Left renal pelvis (tissue), 4 donors: ENCODE measurements around the gene TCF7L1. TPM values are rescaled to one million over a fixed set of nuclear protein-coding genes. Genes with fewer than 3 reads are reported as not detected.
A peak's percentile ranks its signal among the peaks of the same experiment; 100 is the strongest.

Experiments used
- DNase-seq, 4 donors: peaks; one replicate each; pipeline ENCODE4 v3.0.0-alpha.2; 2013; ENCODE audit warnings: low read depth in 4 of 4, low spot score in 3 of 4
- polyA plus RNA-seq, 4 donors: library from polyadenylated mRNA; unstranded; fragments of 120-200 nt; gene quantifications; one replicate each; pipeline ENCODE4 v1.2.1, GENCODE V29; 2013; ENCODE audit not compliant: insufficient read length in 4 of 4

TCF7L1 gene
- polyA plus RNA-seq, 4 donors, result 46.8 to 61.0 (median 56.5) TPM

DNA sequence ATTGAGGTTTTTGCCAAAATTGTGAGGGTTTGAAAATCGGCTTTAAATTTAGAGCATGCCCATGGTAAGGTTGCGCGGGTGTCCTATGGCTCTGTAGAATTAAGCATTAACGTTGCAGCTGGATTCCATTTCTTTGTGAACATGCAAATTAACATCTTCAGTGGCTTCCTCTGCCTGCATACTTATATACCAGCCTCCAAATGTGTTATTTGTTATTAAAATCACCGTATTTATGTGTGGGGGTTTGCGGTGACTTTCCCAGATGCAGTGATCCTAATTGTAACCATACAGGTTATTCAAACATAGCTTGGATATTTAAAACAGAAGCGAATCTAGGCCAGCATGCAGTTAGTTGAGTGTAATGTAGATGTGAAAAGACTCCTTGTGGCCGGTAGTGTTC is 114.4 kb downstream of the TCF7L1 start:
- DNase-seq, result no peak

DNA sequence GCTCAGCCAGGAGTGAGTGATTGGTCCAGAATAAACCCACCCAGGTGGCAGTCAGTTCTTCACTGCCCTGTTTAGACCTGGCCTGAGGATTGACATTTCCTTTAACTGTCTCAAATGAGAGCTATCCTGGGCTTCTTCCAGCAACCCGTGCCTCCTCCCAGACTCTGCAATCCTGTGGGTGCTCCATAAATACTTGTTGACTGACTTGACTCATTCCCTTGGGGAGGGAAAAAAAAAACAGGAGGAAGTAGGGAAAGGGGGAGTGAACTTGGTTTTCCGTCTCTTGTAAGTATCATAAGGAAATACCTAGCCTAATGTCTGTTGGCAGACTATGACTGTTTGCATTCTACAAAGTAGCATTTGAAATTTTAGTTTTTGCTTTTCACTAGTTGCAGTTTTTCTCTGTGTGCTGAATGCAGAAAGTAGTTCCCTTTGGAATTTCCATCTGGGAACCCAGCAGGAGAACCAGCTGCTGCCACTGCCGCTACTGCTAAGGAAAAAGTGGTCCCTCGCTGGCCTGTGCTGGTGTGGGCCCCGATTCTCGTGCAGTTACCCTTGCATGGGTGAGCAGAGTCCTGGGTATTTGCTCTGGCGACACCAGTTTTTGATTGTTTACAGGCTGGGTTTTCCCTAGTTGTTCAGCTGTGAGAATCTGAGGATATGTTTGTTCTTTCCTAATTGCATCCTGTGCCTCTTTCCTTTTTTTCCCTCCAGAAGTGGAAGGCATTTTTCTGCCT is 115.7 kb downstream of the TCF7L1 start:
- DNase-seq, result no peak

DNA sequence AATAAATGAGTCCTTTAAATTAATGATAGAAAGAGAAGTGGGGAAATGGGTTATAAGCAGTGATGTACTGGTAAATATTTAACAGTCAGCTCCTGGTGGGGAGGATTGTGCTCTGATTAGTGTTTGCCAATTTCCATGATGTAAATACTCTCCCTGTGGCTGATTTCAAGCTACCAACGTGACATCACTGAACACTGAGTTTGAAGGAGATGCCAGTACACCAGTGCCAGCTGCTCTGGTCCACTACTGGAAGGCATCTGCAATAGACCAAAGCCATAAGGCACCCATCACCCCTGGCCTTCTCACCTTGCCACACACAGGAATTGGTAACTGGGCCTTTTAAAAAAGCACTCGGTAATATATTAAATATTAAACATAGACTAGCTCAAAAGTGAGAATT is 116.9 kb downstream of the TCF7L1 start:
- no peak for DNase-seq

DNA sequence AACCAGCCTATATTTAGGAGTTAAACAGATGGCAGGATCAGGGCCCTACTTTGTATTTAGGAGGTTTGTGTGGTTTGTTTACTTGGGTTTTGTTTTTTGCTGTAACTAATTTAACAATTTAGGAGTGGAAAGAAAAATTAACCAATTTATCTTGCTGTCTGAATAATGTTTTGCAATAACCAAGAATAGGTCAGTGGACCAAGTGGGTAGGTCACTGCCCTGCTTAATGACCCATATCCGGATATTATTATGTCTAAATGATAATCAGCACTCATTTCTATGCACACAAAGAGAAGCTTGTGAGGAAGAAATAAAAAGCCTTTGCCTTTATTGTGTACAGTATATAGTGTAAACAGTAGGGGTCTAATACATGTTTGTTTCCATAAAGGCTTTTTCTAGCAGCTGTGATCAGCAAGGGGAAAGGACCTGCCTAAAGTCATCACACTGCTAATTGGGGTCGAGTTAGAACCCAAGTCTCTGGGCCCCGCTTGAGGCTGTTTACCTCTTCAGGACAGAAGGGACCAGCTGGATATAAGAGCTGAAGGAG is 118.0 kb downstream of the TCF7L1 start:
- DNase-seq, result no peak

DNA sequence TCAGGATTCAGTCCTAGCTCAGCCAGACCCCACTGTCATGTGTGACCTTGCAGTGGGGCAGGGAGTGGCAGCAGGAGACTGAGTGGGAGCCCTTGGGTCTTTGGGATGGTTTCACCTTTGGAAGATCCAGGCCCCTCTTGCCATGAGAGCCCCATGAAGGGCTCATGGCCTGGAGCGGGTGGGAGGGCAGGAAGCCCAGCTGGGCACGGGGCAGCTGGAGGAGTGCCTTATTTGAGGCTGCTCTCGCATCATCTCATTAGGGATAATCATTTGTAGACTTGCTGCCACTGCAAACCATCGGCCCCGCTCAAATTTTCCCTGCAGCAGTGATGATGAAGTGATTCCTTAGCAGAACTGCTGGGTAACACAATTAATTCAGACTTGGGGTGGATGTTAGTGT is 120.7 kb downstream of the TCF7L1 start:
- DNase-seq, result no peak

DNA sequence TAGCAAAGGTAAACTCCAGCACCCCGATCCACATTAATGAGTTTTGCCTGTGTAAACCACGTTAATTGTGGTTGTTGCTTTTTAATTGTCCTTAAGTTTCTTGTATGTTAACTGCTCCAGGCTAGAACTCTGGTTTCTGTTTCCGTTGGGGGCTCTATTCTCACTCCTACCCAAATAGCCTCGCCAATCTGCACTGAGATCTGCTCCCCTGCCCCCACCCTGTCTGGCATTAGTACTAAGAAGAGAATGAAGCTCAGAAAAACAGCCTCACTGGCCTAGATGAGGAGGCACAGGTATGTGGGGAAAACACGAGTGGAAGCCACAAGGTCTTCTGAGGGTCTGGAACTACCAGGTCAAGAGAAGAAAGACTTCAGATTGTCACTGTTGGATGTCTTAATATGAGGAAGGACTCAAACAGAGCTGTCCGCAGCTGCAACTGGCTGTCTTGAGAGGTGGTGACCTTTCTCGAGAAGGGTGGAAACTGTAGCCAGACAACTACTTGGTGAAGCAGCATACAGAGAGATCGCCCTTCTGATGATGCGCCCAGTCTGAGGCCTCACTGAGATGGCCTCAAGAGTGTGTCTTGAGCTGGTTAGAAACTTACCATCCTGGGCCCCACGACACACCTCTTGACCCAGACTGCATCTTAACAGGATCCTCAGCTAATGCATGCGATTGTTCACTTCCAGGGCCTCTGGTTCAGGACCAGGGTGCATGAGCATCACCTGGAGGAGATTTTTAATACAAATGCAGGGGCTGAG is 121.5 kb downstream of the TCF7L1 start:
- DNase-seq, result no peak

DNA sequence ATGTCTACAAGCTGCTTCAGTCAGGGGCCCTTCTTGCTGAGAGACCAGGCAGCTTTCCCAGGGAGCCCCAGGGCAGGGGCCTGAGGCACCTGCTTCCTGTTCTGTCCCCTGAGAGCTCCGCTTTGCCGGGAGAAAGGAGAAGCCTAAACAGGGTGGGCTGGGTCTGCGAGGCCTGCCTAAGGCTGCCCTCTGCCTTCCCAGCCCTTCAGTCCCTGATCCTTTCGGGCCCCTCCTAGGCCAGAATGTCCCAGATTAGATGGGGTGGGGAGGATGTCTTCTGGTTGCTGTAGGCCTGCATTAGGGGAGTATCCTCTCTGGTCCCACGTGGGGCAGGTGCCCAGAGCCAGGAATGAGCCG is 122.2 kb downstream of the TCF7L1 start:
- no peak for DNase-seq

DNA sequence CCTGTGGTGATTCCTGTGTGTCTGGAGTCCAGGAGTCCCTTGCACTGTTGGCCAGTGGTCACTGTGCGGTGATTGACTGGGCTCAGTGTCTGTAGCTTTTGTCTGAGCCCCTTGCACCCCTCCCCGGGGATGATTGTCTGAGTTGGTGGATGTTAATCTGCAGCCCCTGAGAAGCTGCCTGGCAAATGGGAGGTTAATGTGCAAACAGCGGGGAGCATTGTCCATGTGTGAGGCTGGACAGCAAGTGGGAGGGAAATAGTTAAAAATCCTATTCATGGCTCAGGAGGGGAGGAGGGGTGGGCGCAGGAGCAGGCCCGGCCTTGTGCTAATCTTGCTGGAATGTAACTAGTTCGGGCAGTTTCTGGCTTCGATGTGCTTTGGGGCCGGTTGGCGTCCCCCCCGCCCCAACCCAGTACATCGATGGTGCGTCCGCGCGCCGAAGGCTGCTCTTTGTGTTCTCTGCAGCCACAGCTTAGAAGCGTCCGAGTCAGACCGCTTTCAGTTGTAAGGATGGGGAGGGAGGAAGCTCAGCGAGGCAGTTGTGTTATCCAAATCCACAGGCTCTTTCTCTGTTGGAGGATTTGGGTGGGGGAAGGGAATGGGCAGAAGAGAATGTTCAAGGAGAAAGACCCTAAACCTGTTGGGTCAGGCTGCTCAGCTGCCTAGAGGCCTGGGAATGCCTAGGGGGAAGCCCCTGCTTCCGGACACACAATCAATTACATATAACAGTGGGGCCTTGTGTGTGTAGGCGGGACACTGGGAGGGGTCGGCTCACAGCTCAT is 122.8 kb downstream of the TCF7L1 start:
- peak in 3 of 4 donors; percentile 59 to 66 (median 65) for DNase-seq

DNA sequence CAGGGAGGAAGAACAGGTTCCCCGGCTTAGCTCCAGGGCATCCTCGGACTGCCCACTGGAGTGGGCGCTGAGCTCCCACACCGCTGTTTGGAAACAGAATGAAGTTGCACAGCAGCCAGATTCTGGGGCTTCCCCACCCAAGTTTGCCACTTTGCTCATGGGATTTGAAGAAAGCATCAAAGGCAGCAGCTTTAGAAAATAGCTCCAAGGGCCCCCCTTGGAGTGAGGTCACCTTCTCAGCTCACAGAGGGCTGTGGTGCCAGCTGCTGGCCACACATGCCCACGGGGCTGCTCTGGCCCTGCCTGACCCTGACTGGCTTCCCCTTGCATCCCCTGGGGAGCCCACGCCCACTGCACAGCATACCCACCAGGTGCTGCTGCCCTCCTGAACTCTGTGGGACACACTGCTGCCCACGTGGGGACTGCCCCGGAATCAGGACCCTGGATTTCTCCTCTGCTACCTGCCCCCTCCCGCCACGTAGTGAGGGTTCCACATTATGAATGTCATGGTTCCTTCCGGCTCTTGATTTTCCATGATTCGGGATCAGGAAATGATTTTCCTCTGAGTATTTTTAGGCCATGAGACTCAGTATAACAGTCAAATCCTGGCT is 124.3 kb downstream of the TCF7L1 start:
- no peak for DNase-seq

DNA sequence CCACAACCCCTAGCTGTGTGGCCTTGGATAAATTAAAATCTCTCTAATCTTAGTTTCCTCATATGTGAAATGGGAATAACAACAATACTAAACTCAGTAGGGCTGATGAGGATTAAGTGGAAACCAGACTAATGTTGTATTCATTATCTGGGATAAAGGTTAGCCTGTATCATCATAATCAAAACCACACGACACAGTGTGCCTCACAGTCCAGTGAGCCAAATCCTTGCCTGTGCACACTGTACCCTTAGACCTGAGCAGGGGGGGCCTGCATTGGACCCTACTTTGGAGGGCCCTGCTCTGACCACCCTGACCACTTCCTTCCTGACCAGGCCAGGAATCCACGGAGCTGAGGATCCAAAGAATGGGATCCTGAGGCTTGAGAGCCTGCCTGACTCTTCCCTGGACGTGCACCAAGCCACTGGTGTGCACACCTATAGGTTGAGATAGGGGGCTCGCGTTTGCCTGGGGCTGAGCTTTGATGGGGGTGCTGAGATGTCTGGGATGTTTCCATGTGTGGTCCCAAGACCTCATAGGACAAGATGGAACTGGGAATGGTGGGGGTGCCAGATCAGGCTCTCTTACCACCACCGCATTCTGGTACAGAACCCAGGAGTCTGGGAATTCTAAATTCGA is 124.9 kb downstream of the TCF7L1 start:
- no peak for DNase-seq

DNA sequence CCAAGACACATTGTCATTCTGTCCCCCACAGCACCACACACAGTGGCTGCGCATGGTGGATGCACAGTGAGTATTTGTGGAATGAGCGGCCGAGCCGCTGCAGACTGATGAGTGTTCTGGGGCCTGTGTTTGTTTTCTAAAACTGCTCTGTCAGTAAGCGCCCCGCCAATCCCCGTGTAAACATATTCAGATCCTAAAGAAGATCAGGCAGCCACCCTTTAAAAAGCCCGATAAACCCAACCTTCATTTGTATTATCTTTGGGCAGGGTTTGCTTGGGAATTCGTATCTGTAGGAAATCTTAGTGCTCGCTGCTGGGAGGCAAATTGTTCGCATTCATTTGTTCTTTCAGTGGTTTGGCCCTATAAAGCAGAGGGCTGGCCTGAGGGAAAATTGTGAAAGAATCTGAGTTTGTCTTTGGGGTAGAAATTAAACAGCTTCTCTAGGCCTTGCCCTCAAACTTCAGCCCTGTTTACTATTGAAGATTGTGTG is 126.0 kb downstream of the TCF7L1 start:
- DNase-seq, result no peak

DNA sequence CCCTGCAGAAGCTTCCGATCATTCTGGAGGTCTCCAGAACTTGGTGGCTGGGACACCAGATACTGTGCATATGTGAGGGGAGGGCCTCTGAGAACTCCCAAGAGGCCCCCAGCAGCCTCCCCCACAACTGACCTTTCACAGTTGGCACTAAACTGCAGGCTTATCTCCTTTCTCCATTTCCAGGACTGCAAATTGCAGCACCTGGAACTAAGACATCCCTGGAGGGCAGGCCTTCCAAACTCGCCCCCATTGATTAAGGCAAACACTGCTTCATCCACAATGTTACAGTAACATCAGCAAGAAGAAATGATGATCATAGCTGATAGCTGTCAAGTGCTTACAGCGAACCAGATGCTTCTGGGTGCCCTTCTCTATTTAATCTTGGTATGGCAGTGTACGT is 126.7 kb downstream of the TCF7L1 start:
- no peak for DNase-seq

DNA sequence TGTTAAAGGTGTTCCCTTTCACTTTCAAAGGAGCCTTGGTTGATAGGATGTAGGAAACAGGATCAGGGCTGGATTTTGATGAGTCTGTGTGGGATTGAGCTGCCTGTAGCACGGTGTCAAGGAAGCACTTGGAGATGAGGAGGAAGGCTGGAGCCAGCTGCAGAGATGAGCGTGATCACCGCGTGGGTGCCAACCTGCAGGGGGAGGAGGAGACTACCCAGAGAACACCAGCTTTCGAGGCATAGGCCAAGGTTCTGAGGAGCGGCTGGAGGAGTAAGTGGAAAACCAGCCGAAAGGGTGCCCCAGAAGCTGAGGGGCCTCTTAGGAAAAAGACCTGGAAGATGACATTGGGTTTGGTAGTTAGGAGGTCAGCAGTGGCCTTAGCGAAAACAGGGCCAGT is 130.4 kb downstream of the TCF7L1 start:
- DNase-seq, result no peak

DNA sequence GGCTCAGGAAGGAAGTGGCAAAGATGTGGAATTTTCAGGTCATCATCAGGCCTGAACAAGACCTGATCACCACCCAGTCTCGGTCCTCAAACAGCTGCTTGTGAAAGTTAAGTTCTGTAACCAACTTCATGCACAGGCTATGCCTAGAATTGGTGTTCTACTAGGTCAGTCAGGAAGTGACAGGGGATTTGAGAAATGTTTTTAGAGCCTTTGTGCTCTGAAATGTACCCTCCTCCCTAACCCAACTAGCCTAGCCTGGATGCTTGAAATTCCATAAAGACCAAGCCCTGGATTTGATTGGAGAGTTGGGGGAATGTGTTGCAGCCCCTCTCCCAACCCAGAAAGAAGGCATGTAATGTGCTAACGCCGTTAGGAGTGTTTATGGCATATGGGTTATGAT is 131.3 kb downstream of the TCF7L1 start:
- no peak for DNase-seq

DNA sequence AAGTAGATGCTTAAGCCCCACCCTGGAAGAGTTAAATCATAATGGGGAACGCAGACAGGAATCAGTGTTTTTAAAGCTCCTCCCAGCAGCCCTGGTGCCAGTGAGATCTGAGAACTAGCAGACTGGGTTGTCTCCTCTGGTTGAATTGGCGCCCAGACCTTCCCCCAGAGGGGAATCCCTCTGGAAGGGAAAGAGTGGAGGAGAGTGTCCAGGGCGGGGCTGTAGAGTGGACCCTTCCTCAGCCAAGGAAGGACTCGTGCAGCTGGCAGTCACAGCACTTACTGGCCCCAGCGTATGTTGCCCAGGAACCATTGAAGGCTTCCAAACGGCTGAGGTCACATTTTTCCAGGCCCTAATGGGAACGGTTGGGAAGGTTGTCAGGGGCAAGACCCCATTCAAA is 132.1 kb downstream of the TCF7L1 start:
- no peak for DNase-seq

DNA sequence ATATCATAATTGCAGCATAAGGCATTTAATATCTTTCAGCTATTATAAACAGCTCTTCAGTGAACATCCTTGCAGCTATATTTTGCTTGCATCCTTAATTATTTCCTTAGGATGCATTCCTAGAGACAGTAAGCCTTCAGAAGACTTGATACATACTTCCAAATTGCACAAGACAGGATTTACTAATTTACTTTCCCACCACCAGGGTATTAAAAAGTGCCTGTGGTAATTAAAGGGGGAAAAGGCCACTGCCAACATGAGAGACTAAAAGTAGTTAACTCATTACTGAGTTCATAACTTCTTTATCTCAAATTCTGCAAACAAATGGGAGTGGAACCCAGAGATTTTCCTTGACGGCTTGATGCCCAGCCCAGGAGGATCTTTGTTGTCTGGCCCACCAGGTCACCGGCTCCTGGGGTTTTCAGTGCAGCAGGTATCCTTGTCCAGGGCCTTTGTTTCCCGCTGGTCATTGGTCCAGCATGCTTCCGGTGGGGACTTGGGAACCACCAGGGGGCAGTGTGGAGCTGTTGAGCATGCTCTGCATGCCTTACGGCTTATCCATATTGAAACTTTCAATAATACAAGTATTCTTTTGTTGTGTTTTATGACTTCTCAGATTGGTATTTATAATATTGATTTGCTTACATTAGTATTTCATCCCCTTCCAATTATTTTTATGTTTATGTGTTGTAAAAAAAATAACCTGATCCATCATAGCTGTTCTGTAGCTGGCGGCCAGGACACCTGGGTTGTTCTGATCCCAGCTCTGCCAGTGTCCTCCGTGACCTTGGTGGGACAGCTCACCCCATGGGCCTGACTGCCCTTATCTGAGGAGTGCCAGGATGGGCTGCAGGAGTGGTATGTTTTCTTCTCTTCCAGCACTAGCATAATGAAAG is 133.2 kb downstream of the TCF7L1 start:
- no peak for DNase-seq

DNA sequence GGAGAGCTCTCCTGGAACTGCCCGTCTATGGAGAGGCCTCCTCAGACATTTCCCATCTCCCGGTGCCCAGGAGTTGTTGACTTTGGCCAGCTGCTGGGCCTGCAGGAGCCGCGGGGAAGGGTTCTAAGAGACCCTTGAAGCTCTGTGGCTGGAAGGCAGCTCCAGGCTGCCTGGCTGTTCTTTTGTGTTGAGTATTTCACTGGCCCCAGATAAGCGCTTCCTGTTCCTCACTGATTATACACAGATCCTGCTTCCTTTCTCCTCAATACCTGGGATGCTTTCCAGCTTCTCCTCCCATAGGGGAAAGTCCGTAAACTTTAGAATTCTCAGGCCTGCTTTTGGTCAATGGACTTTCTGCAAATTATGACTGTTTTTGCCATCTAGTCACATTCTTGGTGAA is 136.8 kb downstream of the TCF7L1 start:
- no peak for DNase-seq

DNA sequence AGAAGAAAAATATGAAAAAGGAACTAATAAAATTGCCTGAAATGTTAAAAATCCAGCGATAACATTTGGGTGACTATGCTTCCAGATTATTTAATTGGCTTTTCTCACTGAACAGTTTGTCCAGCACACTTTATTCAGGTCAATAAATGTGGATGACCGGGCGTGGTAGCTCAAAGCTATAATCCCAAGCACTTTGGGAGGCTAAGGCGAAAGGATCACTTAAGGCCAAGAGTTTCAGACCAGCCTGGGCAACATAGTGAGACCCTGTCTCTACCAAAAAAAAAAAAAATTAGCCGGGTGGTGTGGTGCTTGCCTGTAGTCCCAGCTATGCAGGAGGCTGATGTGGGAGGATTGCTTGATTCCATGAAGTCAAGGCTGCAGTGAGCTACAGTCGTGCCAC is 139.2 kb downstream of the TCF7L1 start:
- no peak for DNase-seq
